RWPE2 (cell line): ENCODE results near the gene KLF13.

ENCODE experiments used
- ATAC-seq: fragments of 200-7000 bp; cut with Tn5 transposase; 3 replicates; pipeline ENCODE4 v1.9.1; 2021; ENCODE audit warnings: low read depth
- DNase-seq: peaks from one replicate; pipeline ENCODE4 v3.0.0-alpha.2; 2020; ENCODE audit warnings: low spot score
- H3K27ac ChIP-seq: fragments of 450-650 bp; 2 replicates; pipeline ENCODE4 v1.5.1; 2017; ENCODE audit warnings: mild to moderate bottlenecking; ENCODE audit not compliant: poor library complexity, severe bottlenecking
- H3K27me3 ChIP-seq: fragments of 250-450 bp; sonication (Bioruptor Pico); 2 replicates; pipeline ENCODE4 v1.5.1; 2021; ENCODE audit warnings: mild to moderate bottlenecking, moderate library complexity; ENCODE audit not compliant: insufficient read depth, poor library complexity, severe bottlenecking
- H3K36me3 ChIP-seq: fragments of 250-450 bp; sonication (Bioruptor Pico); 2 replicates; pipeline ENCODE4 v1.5.1; 2020; ENCODE audit warnings: low read depth, mild to moderate bottlenecking, moderate library complexity
- H3K4me1 ChIP-seq: fragments of 250-450 bp; sonication (Bioruptor Pico); 2 replicates; pipeline ENCODE4 v1.5.1; 2021; ENCODE audit warnings: mild to moderate bottlenecking, moderate library complexity; ENCODE audit not compliant: insufficient read depth, poor library complexity, severe bottlenecking
- H3K4me3 ChIP-seq: fragments of 250-450 bp; sonication (Bioruptor Pico); 2 replicates; pipeline ENCODE4 v1.5.1; 2021; ENCODE audit warnings: mild to moderate bottlenecking, moderate library complexity; ENCODE audit not compliant: severe bottlenecking
- H3K9me3 ChIP-seq: fragments of 250-450 bp; sonication (Bioruptor Pico); 2 replicates; pipeline ENCODE4 v1.5.1; 2021; ENCODE audit warnings: mild to moderate bottlenecking, moderate library complexity; ENCODE audit not compliant: severe bottlenecking
- TF ChIP-seq, protein P1 (sequence below): fragments of 450-650 bp; IDR thresholded peaks from one replicate; pipeline ENCODE4 v1.5.1; 2017; ENCODE audit warnings: mild to moderate bottlenecking, moderate library complexity; ENCODE audit not compliant: poor library complexity, severe bottlenecking

The KLF13 gene

DNA sequence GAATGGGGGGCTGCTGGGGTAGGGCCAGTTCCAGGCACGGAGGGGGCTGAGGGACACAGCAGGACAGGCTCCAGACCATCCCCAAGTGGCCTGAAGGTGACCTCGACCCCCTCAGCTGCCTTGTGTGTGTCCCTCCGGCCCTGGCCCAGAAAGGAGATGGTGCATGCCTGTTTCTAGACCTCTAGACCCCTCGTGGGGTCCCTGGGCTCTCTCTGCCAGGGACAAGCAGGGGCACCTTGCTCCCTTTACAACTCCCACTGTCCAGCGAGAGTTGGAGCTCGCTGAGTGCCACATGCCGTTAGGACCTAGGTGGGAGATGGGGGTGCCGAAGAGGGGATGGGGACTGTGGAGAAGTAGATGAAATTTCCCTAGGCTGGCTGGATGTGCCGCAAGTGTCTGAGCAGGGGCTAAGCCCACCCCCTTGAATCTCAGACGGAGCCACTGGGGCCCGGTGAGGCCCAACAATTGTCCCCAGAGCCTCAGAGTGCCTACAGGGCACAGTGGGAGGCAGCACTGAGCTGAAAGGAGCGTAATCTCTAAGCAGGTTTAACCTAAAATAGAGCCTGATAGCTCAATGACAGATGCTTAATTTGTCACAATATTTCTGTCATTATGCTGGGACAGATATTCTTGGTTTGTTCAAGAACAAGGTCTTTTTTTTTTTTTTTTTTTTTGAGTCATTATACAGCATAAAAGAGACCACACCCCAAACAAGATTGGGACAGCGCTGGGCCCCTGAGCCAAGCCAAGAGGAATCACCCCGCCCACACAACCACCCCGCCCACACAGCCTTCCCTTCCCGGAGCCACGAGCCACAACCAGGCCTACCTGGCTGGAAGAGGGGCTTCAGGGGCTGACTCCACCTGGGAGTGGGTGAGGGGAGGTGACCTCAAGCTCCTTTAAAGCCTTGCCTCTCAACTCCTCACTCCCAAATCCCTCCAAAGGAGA, 23.6 kb upstream of the KLF13 start:
- no peak overlapping the region for H3K27ac ChIP-seq
- no peak overlapping the region for H3K4me3 ChIP-seq
- no peaks in the 10 kb centered on the region for H3K27me3 ChIP-seq
- H3K9me3 ChIP-seq = no peaks in the 10 kb centered on the region
- peaks cover 3% of the 10 kb centered on the region for H3K4me1 ChIP-seq
- peak; percentile 36; the same call in 2 of the 3 replicates for ATAC-seq
- DNase-seq = no peak
- TF ChIP-seq, protein P1, sequence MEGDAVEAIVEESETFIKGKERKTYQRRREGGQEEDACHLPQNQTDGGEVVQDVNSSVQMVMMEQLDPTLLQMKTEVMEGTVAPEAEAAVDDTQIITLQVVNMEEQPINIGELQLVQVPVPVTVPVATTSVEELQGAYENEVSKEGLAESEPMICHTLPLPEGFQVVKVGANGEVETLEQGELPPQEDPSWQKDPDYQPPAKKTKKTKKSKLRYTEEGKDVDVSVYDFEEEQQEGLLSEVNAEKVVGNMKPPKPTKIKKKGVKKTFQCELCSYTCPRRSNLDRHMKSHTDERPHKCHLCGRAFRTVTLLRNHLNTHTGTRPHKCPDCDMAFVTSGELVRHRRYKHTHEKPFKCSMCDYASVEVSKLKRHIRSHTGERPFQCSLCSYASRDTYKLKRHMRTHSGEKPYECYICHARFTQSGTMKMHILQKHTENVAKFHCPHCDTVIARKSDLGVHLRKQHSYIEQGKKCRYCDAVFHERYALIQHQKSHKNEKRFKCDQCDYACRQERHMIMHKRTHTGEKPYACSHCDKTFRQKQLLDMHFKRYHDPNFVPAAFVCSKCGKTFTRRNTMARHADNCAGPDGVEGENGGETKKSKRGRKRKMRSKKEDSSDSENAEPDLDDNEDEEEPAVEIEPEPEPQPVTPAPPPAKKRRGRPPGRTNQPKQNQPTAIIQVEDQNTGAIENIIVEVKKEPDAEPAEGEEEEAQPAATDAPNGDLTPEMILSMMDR = no peak
- H3K36me3 ChIP-seq = no peaks in the 10 kb centered on the region

DNA sequence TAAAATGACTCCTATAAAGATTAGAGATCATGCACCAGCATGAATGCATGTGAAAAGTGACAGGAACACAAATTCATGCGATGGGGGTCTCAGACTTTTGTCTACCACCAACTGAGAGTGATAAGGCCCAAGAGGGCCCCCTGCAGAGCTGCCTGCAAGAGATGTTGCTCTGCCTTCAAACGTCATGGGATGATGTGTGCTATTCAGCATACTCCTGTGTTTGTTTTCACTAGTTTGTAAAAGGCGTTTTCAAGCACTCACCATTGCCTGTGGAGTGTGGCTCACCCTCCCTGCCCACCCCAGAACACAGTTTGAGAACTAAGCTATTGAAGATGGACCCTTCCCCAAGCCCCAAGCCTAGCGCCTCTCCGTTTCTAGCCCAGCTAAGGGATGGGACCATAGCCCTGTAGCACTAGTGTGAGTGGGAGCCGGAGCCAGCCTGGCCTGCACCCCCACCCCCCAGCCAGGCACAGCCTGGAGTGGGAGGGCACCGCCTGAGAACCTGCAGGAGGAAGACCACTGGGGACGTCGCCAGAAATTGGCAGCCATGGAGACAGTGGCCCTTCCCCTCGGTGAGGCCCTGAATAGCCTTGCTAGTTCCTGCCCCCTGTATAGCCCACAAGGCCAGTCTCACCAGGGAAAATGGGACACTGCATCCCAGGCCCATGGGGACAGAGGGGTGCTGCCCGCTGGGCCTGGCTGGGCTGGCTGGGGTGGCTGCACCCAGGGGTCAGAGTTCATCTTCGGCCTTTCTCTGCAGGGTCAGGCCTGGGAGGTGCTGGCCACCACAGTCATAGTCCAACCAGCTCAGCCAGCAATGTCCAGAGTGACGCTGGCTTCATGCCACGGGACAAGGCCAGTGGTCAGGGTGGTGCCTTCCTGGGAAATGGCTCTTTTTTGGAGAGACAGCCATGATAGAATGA, 22.6 kb upstream of the KLF13 start:
- ATAC-seq (no peak), DNase-seq (no peak)
- TF ChIP-seq, protein P1 = no peak
- Histone ChIP-seq H3K9me3 (no peaks in the 10 kb centered on the region), H3K4me1 (peaks cover 3% of the 10 kb centered on the region), H3K4me3 (no peak overlapping the region), H3K27me3 (no peaks in the 10 kb centered on the region), H3K36me3 (no peaks in the 10 kb centered on the region), H3K27ac (no peak overlapping the region)

DNA sequence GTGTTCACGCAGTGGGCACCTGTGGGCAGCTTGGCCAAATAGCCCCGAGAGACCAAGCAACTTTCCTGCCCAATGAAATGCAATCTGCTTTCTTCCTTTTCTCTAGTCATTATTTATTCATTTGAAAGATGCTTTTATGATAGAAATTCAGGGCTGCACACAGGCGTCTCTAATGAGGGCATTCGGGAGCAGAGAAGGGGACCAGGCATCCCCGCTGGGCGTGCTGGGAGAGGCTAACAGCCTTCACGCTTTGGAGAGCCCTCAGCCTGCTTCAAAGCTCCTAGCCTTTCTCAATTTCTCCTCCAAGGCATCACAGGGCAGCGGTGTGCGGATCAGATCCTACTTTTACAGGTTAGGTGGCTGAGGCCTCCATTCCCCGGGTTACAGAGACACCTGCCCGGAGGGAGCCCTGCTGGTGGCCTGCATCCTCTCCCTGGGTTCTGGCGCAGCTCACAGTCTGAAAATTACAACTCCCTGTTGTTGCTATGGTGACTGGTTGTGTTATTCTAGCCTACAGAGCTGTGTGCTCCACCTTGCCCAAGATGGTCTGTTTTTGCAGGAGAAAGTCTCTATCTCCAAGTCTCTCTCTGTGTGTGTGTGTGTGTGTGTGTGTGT, 21.8 kb upstream of the KLF13 start:
- ATAC-seq (no peak), DNase-seq (no peak)
- TF ChIP-seq, protein P1 = no peak
- H3K27ac ChIP-seq = no peak overlapping the region
- H3K27me3 ChIP-seq = no peaks in the 10 kb centered on the region
- peaks cover 3% of the 10 kb centered on the region for H3K4me1 ChIP-seq
- H3K9me3 ChIP-seq = no peaks in the 10 kb centered on the region
- H3K4me3 ChIP-seq = no peak overlapping the region
- H3K36me3 ChIP-seq = no peaks in the 10 kb centered on the region

DNA sequence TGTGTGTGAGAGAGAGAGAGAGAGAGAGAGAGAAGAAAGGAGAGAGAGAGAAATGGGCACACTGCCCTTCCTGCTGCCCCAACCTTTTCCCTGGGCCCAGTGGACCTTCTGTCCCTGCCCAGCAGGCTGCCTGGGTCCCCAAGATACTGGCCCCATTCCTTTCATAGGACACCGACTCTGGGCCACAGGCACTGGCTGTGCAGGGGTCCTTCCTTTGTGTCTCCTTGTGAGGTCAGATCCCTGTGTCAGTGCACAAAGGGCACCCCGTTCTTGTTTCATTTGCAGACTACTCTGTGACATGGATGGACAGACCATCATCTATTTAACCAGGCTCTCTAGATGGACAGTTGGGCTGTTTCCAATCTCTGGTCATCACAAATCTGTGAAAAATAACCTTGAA, 21.3 kb upstream of the KLF13 start:
- ATAC-seq (no peak), DNase-seq (no peak)
- Histone ChIP-seq H3K9me3 (no peaks in the 10 kb centered on the region), H3K36me3 (no peaks in the 10 kb centered on the region), H3K4me1 (peaks cover 3% of the 10 kb centered on the region), H3K27ac (no peak overlapping the region), H3K4me3 (no peak overlapping the region), H3K27me3 (no peaks in the 10 kb centered on the region)
- TF ChIP-seq, protein P1 = no peak
